Stimulated activated CD8-positive, alpha-beta memory T cell treated with anti-CD3 and anti-CD28 coated beads, Interleukin-7, amount 100 ng/mL, for 1 hour (primary cell): Measurements from ENCODE around the gene VEGFC.

Experiments used
- DNase-seq, 2 donors: peaks; one replicate each; pipeline ENCODE4 v3.0.0-alpha.2; 2020; ENCODE audit warnings: low read depth in 2 of 2

The VEGFC gene, protein sequence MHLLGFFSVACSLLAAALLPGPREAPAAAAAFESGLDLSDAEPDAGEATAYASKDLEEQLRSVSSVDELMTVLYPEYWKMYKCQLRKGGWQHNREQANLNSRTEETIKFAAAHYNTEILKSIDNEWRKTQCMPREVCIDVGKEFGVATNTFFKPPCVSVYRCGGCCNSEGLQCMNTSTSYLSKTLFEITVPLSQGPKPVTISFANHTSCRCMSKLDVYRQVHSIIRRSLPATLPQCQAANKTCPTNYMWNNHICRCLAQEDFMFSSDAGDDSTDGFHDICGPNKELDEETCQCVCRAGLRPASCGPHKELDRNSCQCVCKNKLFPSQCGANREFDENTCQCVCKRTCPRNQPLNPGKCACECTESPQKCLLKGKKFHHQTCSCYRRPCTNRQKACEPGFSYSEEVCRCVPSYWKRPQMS

GRCh38 chr4:176792326-176793059 is at the start of gene VEGFC:
VEGFC (minus strand) TSS chr4:176792922; CDS start chr4:176792311, 611 bp downstream.
- DNase-seq, result no peak

- no peak for DNase-seq
Measured at GRCh38 chr4:176841711-176842112, 49.0 kb upstream of the VEGFC start.

- no peak for DNase-seq
Measured at GRCh38 chr4:176840166-176840565, 47.4 kb upstream of the VEGFC start.

GRCh38 chr4:176839656-176840055 is 46.9 kb upstream of the VEGFC start:
- no peak for DNase-seq

GRCh38 chr4:176838601-176839433 is 46.1 kb upstream of the VEGFC start:
- DNase-seq, result no peak

DNA sequence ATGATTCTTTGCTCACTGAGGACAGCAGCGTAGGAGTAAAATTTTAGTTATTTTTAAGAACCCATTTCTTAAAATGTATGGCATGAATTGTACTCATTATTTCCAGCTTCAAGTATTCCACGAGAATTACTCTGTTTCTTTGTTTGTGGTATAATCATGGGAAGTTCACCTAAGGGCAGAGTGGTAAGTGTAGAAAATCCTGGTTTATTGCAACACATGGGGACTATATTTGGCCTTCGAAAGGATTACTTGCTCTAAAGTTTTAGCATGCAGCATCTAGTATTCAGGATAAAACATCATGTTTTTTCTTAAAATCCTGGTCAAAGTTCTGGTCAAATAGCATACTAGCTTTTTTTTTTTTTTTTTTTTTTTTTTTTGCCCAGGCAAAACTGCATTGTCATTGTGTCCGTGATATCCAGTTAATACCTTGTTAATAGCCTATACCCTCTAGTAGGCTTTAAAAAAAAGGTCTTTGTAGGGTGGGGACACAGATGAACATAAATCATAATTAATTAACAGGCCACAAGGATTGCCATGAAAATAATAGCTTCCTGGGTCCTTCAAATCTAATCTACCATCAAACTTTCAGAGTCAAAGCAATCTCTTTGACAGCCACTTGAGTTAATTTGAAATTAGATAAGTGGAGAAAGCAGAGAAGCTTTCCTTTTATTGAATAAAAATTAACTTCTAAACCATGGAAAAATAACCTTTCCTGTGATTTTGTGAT is 44.6 kb upstream of the VEGFC start:
- DNase-seq, result no peak

GRCh38 chr4:176834531-176834930 is 41.8 kb upstream of the VEGFC start:
- no peak for DNase-seq

DNA sequence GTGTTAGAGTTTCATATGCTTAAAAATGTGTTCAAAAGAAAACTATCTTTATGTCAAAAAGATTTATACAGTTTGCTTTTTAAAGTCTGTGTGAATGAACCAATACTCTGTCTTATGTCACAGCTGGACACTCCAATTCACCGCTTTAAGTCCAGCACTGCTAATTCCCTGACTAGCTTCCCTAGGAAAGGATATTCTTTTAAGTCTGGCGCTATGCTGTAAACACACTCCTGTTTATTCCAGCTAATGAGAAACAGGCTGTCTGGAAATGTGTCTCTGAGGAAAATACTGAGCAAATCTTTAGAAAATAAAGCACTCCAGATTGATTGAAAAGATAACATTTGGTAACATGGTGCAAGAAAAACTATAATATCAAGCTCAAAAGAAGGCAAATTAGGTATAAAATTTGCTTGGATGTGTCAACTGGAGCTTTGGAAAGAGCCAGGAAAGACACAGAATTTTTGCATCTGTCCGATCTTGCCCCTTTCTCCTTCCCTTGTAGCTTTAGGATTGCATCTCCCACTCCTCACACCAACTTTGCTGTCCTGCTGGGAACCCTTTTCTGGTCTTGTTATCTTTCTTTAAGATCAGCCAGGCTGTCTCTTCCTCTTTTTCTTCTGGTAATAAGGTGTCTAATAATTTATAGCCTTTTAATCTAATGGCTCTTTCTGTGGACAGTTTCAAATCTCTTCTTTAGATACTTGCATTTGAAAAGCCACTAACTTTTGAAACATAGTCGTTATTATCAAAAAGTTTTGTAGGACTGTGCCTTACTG is 40.9 kb upstream of the VEGFC start:
- no peak for DNase-seq

DNA sequence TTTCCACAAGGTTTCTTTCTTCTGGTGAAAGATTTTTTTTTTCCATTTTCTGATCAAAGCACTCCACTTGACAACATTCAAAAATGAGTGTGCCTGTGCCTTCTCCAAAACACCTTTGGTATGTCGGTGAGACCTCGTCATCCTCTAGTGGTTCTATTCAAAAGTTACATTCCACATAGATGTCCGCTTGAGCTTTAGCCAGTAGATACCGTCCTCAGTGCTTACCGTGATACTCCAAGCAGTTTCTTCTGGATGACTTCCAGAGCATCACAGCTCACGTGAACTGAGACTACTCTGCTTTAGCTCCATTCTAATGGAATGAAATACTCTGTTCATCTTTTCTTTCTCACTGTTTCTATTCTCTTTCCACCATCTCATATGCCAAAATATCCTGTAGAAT is 38.2 kb upstream of the VEGFC start:
- DNase-seq, result no peak

- DNase-seq, result no peak
Measured at GRCh38 chr4:176825586-176825985, 32.9 kb upstream of the VEGFC start.

DNA sequence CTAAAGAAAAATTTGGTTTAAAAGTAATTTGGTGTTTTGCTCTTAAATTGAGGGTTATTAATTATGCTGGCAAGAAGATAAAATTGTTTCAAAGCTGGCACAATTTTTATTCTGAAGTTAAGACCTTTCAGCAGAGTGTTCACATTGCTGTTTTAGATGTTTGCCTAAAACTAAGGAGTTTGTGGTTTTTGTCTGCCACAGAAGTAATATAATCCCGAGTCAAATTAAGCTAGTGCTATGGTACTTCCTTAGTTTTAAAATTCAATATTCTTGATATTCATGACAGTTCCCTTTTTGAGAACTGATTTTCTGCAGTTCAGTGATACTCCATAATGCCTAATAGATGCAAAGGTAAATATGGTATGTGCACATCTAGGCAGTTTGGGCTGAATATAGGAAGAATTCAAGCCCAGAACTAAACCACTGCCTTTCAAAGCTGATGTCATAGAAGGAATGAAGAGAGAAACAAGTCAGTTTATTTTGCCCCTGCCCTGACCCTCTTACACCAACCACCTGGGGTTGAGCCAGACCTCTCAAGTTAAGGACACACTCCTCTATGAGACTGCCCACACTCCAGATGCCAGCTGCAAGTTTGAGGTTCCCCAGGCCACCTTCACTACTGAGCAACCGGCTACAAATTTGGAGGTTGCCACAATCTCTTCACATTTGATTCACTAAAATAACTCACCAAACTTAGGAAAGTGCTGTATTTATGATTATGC is 32.1 kb upstream of the VEGFC start:
- DNase-seq, result no peak

DNA sequence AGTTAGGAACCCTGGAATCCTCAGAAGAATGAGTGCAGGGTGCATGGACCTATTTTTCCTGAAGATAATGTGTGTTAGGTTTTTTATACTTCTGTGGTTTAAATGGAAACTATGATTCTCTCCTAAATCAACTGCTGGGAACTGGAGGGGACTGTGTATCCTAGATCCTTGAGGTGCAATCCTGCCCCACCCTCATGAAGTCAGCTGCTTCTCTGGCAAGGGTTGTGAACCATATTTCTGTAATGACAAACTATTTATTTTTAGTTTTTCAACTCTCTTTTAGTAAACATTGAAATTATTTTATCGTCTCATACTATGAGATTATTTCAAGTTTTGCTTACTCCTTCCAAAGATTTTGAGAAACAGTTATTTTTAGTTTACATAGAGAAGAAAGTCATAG is 25.8 kb upstream of the VEGFC start:
- no peak for DNase-seq

DNA sequence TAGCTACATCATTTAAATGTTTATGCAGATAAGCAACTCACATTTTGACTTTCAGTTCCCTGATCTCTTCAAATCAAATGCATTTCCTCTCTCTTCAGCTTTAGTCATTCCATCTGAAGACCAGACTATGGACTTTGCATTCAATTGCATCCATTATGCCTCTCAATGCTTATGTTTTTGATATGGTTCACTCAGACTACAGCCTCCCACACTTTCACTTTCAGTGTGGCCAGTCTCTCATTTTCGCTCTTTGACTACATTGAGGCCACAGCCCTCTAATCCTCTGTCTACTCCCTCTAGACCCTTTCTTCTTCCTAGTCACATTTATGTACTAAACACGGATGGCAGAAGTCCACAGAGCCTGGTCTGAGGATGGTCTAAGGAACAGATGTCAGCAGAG is 24.5 kb upstream of the VEGFC start:
- DNase-seq, result no peak

- DNase-seq, result no peak
Measured at GRCh38 chr4:176814770-176815169, 22.0 kb upstream of the VEGFC start.

GRCh38 chr4:176810481-176811249 is 17.9 kb upstream of the VEGFC start:
- DNase-seq, result no peak

DNA sequence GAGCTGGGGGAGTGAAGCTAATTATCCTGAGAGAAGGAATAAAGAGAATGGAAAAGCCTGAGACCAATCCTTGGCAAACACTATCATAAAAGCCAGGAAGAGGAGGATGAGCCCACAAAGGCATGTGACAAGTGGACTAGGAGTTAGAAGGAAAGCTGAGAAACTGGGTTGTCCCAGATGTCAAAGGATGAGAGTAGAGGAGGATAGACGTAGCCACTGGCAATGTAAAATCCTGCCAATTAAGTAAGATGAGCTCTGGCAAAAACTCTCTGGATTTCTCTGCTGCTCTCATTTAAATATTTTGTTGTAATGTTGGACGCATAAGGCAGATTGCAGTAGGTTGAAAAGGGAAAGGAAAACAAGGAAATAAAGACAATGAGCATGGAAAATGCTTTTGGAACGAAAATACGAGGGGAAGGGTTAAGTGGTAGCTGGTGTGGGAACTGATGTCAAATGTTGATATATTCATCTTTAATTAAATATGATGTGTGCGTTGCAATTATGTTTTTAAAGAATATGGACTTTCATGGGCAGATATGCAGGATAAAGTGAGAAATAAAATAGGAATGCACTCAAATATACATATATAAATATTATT is 14.2 kb upstream of the VEGFC start:
- DNase-seq, result no peak

DNA sequence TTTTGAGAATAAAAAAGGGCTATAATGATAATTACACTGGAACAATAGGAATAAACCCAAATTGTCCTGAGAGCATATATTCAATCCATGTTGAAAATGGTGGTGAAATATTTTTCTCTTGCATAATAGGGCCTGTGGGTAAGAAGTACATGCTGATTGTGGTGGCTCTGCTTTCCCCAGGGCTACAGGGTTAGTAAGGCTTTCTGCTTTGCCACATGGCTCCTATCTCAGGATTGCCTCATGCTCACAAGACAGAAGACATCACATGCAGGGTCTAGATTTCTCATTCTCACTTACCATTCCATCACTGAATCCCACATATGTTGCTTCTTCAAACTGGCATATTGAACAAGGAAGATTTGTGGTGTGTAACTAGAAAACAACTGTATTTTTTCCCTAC is 12.4 kb upstream of the VEGFC start:
- DNase-seq, result no peak

GRCh38 chr4:176800891-176801534 is 8.3 kb upstream of the VEGFC start:
- DNase-seq, result no peak
